Measurements from ENCODE around the gene VPS39.

The VPS39 gene

GRCh38 chr15:42130246-42130986 is 77.7 kb downstream of the VPS39 start:
- TF ChIP-seq ZFX (IDR thresholded peaks at IDR 0.05; ENCODE audit: borderline replicate concordance) (no peak), CTCF (IDR thresholded peaks at IDR 0.05) (no peak)
- H3K27ac ChIP-seq = no peak overlapping the region

GRCh38 chr15:42129364-42129763 is 78.7 kb downstream of the VPS39 start:
- no peak overlapping the region for H3K27ac ChIP-seq
- TF ChIP-seq CTCF (IDR thresholded peaks at IDR 0.05) (no peak), ZFX (IDR thresholded peaks at IDR 0.05; ENCODE audit: borderline replicate concordance) (no peak)

- TF ChIP-seq CTCF (IDR thresholded peaks at IDR 0.05) = no peak
- no peak for TF ChIP-seq ZFX (IDR thresholded peaks at IDR 0.05; ENCODE audit: borderline replicate concordance)
- H3K27ac ChIP-seq = no peak overlapping the region
Measured at GRCh38 chr15:42128476-42128875, 79.6 kb downstream of the VPS39 start.

- H3K27ac ChIP-seq = no peak overlapping the region
- TF ChIP-seq ZFX (IDR thresholded peaks at IDR 0.05; ENCODE audit: borderline replicate concordance) (no peak), CTCF (IDR thresholded peaks at IDR 0.05) (no peak)
Measured at GRCh38 chr15:42123546-42123945, 84.6 kb downstream of the VPS39 start.

GRCh38 chr15:42121682-42122081 is 86.4 kb downstream of the VPS39 start:
- TF ChIP-seq ZFX (IDR thresholded peaks at IDR 0.05; ENCODE audit: borderline replicate concordance) (no peak), CTCF (IDR thresholded peaks at IDR 0.05) (no peak)
- no peak overlapping the region for H3K27ac ChIP-seq

GRCh38 chr15:42121021-42121420 is 87.1 kb downstream of the VPS39 start:
- no peak for TF ChIP-seq CTCF (IDR thresholded peaks at IDR 0.05)
- no peak for TF ChIP-seq ZFX (IDR thresholded peaks at IDR 0.05; ENCODE audit: borderline replicate concordance)
- H3K27ac ChIP-seq = no peak overlapping the region

GRCh38 chr15:42120285-42120684 is 87.8 kb downstream of the VPS39 start:
- no peak for TF ChIP-seq ZFX (IDR thresholded peaks at IDR 0.05; ENCODE audit: borderline replicate concordance)
- TF ChIP-seq CTCF (IDR thresholded peaks at IDR 0.05) = no peak
- no peak overlapping the region for H3K27ac ChIP-seq
